Endothelial cell of umbilical vein (primary cell): ENCODE data around the gene ISG15. TPM values are rescaled to one million over a fixed set of nuclear protein-coding genes. Genes with fewer than 3 reads are reported as not detected.

Source experiments
- BruUV-seq: library from RNA; stranded (reverse); fragments of 400-500 nt; replicated peaks from 2 replicates; lab custom pipeline; 2021; lab: Mats Ljungman, UMichigan
- CTCF ChIA-PET: fragments of 300-600, 350-600 bp; sonication (Branson Sonifier 250); formaldehyde crosslinking; loops from one replicate; lab custom pipeline; 2021; ENCODE audit warnings: antibody characterized with exemption, inconsistent platforms; lab: Charles Lee
- POLR2A ChIA-PET: fragments of 300-600, 350-600 bp; sonication (Branson Sonifier 250); formaldehyde crosslinking; loops from one replicate; lab custom pipeline; 2021; ENCODE audit warnings: antibody characterized with exemption, inconsistent platforms; lab: Charles Lee
- DNase-seq: peaks from one replicate; pipeline ENCODE4 v3.0.0-alpha.2; 2011; ENCODE audit warnings: low read depth, low spot score
- FAIRE-seq: peaks from 2 replicates; lab custom pipeline; 2011; peaks lifted over from hg19 to GRCh38; lab: Jason Lieb, UNC
- H2AFZ ChIP-seq: 2 replicates; pipeline ENCODE4 v1.6.0; 2012; ENCODE audit warnings: low read depth, low read length, control low read depth, inconsistent platforms
- H3K27ac ChIP-seq: 2 replicates; pipeline ENCODE4 v1.5.1; 2011; ENCODE audit warnings: low read depth, mild to moderate bottlenecking, control low read depth, low read length, moderate library complexity; ENCODE audit not compliant: insufficient read depth
- H3K27me3 ChIP-seq, 2 experiments: 2 replicates each; pipeline versions ENCODE4 v1.6.0 to v1.6.1; 2011; ENCODE audit warnings: low read length in 2 of 2, mixed read lengths in 1 of 2; ENCODE audit not compliant: control insufficient read depth in 2 of 2, insufficient read depth in 2 of 2
- H3K36me3 ChIP-seq, 2 experiments: 2 replicates in 1 of 2; 3 replicates in 1 of 2; pipeline ENCODE4 v1.5.1; 2011; ENCODE audit warnings: low read length in 2 of 2, mild to moderate bottlenecking in 1 of 2, moderate library complexity in 1 of 2; ENCODE audit not compliant: control insufficient read depth in 2 of 2, insufficient read depth in 2 of 2; ENCODE audit errors: extremely low read depth in 1 of 2
- H3K4me1 ChIP-seq: 3 replicates; pipeline ENCODE4 v1.5.1; 2011; ENCODE audit warnings: mild to moderate bottlenecking, low read length; ENCODE audit not compliant: control insufficient read depth, insufficient read depth; ENCODE audit errors: extremely low read depth
- H3K4me2 ChIP-seq: 2 replicates; pipeline ENCODE4 v1.6.1; 2011; ENCODE audit warnings: low read length, control low read depth, mixed read lengths; ENCODE audit not compliant: insufficient read depth
- H3K4me3 ChIP-seq, 3 experiments: fragments of 200-600 bp in 1 of 3; sonication (generic), shearing (Covaris generic) in 1 of 3; replicated peaks in 1 of 3; 2 replicates each; pipeline ENCODE4 v1.5.1; 2011 to 2016; ENCODE audit warnings: control low read depth in 3 of 3, low read length in 3 of 3, mild to moderate bottlenecking in 2 of 3, inconsistent platforms in 1 of 3, low read depth in 1 of 3, moderate library complexity in 1 of 3; ENCODE audit not compliant: insufficient read depth in 1 of 3
- H3K79me2 ChIP-seq: 2 replicates; pipeline ENCODE4 v1.6.0; 2012; ENCODE audit warnings: low read length, inconsistent platforms; ENCODE audit not compliant: control insufficient read depth, insufficient read depth
- H3K9ac ChIP-seq: replicated peaks from 2 replicates; pipeline ENCODE3; 2011; ENCODE audit warnings: low read length, control low read depth; ENCODE audit not compliant: insufficient read depth; ENCODE audit errors: extremely low read depth
- H3K9me1 ChIP-seq: replicated peaks from 3 replicates; pipeline ENCODE4 v1.6.0; 2011; ENCODE audit warnings: mild to moderate bottlenecking, low read length; ENCODE audit not compliant: control insufficient read depth, insufficient read depth; ENCODE audit errors: extremely low read depth
- H3K9me3 ChIP-seq: replicated peaks from 2 replicates; pipeline ENCODE4 v1.5.1; 2012; ENCODE audit warnings: low read length, inconsistent platforms; ENCODE audit not compliant: control insufficient read depth, insufficient read depth
- H4K20me1 ChIP-seq: replicated peaks from 2 replicates; pipeline ENCODE3; 2011; ENCODE audit warnings: mild to moderate bottlenecking, low read length; ENCODE audit not compliant: control insufficient read depth, insufficient read depth; ENCODE audit errors: extremely low read depth
- EZH2 ChIP-seq: IDR thresholded peaks from 2 replicates; pipeline ENCODE4 v1.6.1; 2012; ENCODE audit warnings: borderline replicate concordance, low read depth, mild to moderate bottlenecking, moderate library complexity, low read length, inconsistent platforms; ENCODE audit not compliant: severe bottlenecking
- FOS ChIP-seq: IDR thresholded peaks from 2 replicates; pipeline ENCODE4 v1.6.1; 2011; ENCODE audit warnings: mild to moderate bottlenecking, low read length, moderate library complexity, borderline replicate concordance; ENCODE audit not compliant: insufficient read depth
- GATA2 ChIP-seq: IDR thresholded peaks from 2 replicates; pipeline ENCODE4 v1.7.0; 2011; ENCODE audit warnings: low read depth, mild to moderate bottlenecking, moderate library complexity, mixed read lengths, low read length; ENCODE audit not compliant: insufficient read length, insufficient read depth
- JUN ChIP-seq: IDR thresholded peaks from 2 replicates; pipeline ENCODE4 v1.6.1; 2011; ENCODE audit warnings: borderline replicate concordance, low read depth; ENCODE audit not compliant: insufficient read length, insufficient read depth
- MYC ChIP-seq: IDR thresholded peaks from one replicate; pipeline ENCODE4 v1.6.1; 2011; ENCODE audit warnings: mild to moderate bottlenecking, low read depth, low read length
- POLR2A ChIP-seq: IDR thresholded peaks from 2 replicates; pipeline ENCODE4 v1.6.1; 2012; ENCODE audit warnings: low read depth, mild to moderate bottlenecking, control low read depth, low read length
- POLR2AphosphoS5 ChIP-seq: IDR thresholded peaks from 2 replicates; pipeline ENCODE4 v1.6.1; 2012; ENCODE audit warnings: low read depth, mild to moderate bottlenecking, control low read depth, low read length, moderate library complexity; ENCODE audit not compliant: insufficient read depth
- dilution Hi-C: fragments of 300-500 bp; cut with MboI; formaldehyde crosslinking; loops from one replicate; pipeline ENCODE4 v1.15.0; 2019; ENCODE audit warnings: low sequenced_read_pairs; ENCODE audit not compliant: extremely low pct_ligation_motif_present
- intact Hi-C: fragments of 100-400 bp; cut with micrococcal nuclease; formaldehyde crosslinking; loops from one replicate; pipeline ENCODE4 v1.10.0; 2022
- polyA plus RNA-seq, 4 experiments: library from polyadenylated mRNA; depleted of rRNA in 3 of 4; stranded (reverse) in 3 of 4; unstranded in 1 of 4; fragments of >200 nt; gene quantifications; 2 replicates each; pipeline versions ENCODE4 v1.2.1 to v1.2.3, GENCODE V29; 2011 to 2012; ENCODE audit warnings: missing spikeins in 1 of 4
- total RNA-seq: library from RNA; stranded (reverse); gene quantifications from 2 replicates; pipeline ENCODE4 v1.2.3, GENCODE V29; 2021
- TF ChIP-seq, protein P1 (sequence below), 2 donors: IDR thresholded peaks; 1 replicate in 1 of 2; 2 replicates in 1 of 2; pipeline ENCODE4 v1.5.1; 2011; ENCODE audit warnings: low read length in 2 of 2, mild to moderate bottlenecking in 2 of 2, moderate library complexity in 2 of 2, control low read depth in 1 of 2, inconsistent platforms in 1 of 2, low read depth in 1 of 2; ENCODE audit not compliant: insufficient read depth in 1 of 2; ENCODE audit errors: extremely low read depth in 1 of 2
- TF ChIP-seq, protein P2 (sequence below): IDR thresholded peaks from 2 replicates; pipeline ENCODE4 v1.6.1; 2011; ENCODE audit not compliant: insufficient read depth, insufficient read length

Gene ISG15
- total and polyA plus RNA-seq, 2 donors (not counting 3 experiments of a cell fraction or from before 2014, with no cell fraction given) = 44.6 to 154 TPM

DNA sequence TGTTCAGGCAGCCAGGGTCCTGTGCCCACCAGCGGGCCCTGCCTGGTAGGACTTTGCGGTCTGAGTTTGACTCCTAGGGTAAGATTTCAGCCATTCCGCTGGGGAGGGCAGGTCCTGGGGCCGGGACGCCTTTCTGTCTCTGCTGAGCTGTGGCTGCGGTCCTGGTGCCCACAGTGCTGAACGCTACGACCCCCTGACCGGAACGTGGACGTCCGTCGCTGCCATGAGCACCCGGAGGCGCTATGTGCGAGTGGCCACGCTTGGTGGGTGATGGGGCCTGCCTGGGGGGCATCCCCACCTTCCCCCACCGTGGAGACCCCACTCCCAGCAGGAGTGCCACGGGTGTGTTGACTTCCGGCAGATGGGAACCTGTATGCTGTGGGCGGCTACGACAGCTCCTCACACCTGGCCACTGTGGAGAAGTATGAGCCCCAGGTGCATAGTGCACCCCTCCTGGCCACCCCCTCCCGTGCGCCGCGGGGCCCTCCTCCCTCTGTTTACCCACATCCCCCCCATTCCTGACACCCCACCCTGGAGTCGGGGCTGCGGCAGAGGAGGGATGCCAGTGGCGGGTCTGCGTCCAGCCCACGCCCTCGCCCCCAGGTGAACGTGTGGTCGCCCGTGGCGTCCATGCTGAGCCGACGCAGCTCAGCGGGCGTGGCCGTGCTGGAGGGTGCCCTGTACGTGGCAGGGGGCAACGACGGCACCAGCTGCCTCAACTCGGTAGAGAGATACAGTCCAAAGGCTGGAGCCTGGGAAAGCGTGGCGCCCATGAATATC lies 49.4 kb upstream of the ISG15 start:
- peaks cover 0 to 2% of the 10 kb centered on the region in 2 experiments for H3K36me3 ChIP-seq
- no TSS peak for BruUV-seq
- FAIRE-seq (no peak), DNase-seq (no peak)
- no peak overlapping the region for H3K9ac ChIP-seq
- H3K79me2 ChIP-seq = peaks cover 1% of the 10 kb centered on the region
- TF ChIP-seq JUN (no peak), EZH2 (no peak), GATA2 (no peak), POLR2AphosphoS5 (no peak), FOS (no peak), POLR2A (no peak), MYC (no peak)
- TF ChIP-seq, protein P1, sequence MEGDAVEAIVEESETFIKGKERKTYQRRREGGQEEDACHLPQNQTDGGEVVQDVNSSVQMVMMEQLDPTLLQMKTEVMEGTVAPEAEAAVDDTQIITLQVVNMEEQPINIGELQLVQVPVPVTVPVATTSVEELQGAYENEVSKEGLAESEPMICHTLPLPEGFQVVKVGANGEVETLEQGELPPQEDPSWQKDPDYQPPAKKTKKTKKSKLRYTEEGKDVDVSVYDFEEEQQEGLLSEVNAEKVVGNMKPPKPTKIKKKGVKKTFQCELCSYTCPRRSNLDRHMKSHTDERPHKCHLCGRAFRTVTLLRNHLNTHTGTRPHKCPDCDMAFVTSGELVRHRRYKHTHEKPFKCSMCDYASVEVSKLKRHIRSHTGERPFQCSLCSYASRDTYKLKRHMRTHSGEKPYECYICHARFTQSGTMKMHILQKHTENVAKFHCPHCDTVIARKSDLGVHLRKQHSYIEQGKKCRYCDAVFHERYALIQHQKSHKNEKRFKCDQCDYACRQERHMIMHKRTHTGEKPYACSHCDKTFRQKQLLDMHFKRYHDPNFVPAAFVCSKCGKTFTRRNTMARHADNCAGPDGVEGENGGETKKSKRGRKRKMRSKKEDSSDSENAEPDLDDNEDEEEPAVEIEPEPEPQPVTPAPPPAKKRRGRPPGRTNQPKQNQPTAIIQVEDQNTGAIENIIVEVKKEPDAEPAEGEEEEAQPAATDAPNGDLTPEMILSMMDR (IDR thresholded peaks at IDR 0.05; ENCODE audit: extremely low read depth in 1 of 2, insufficient read depth in 1 of 2, low read depth in 1 of 2, low read length in 2 of 2) = no peak
- TF ChIP-seq, protein P2, sequence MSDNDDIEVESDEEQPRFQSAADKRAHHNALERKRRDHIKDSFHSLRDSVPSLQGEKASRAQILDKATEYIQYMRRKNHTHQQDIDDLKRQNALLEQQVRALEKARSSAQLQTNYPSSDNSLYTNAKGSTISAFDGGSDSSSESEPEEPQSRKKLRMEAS = no peak
- dilution Hi-C loops = no loop called here
- H3K9me1 ChIP-seq = no peaks in the 10 kb centered on the region
- H3K4me1 ChIP-seq = peaks cover 11% of the 10 kb centered on the region
- H3K27ac ChIP-seq = no peak overlapping the region
- intact Hi-C loops = no loop called here
- no peaks in the 10 kb centered on the region for H4K20me1 ChIP-seq
- no peak overlapping the region for H2AFZ ChIP-seq
- no peaks in the 10 kb centered on the region for H3K27me3 ChIP-seq
- CTCF ChIA-PET = no interaction called here
- no peak overlapping the region for H3K4me2 ChIP-seq
- no peak overlapping the region for H3K4me3 ChIP-seq
- no peaks in the 10 kb centered on the region for H3K9me3 ChIP-seq
- POLR2A ChIA-PET = no interaction called here
